ENCODE results near the gene HNRNPM.

HNRNPM gene

GRCh38 chr19:8483165-8483564, 38.4 kb downstream of the HNRNPM start:
- H3K27ac ChIP-seq: no peak overlapping the region
- H2AFZ ChIP-seq (ENCODE audit: low read depth): no peak overlapping the region
- H3K36me3 ChIP-seq (ENCODE audit: insufficient read depth): no peaks in the 10 kb centered on the region; the same call in 1 of the 2 replicates
- peaks cover 47% of the 10 kb centered on the region for H3K79me2 ChIP-seq (ENCODE audit: insufficient read depth, low read depth)
- H4K20me1 ChIP-seq (ENCODE audit: insufficient read depth): peaks cover 5% of the 10 kb centered on the region; the same call in 1 of the 2 replicates
- H3K4me1 ChIP-seq (ENCODE audit: low read depth, poor library complexity, severe bottlenecking): no peaks in the 10 kb centered on the region
- no peak overlapping the region for H3K4me2 ChIP-seq
- H3K27me3 ChIP-seq (ENCODE audit: insufficient read depth, low read depth): no peaks in the 10 kb centered on the region
- H3K9ac ChIP-seq: no peak overlapping the region
- H3K4me3 ChIP-seq (IDR thresholded peaks at IDR 0.05; ENCODE audit: insufficient read depth, low read depth, low read length): no peak overlapping the region
- no peak for TF ChIP-seq CTCF (conservative IDR thresholded peaks at IDR 0.05; ENCODE audit: low read depth, low read length)

- Histone ChIP-seq H3K9ac (no peak overlapping the region), H3K4me1 (ENCODE audit: low read depth, poor library complexity, severe bottlenecking) (no peaks in the 10 kb centered on the region), H3K4me3 (IDR thresholded peaks at IDR 0.05; ENCODE audit: insufficient read depth, low read depth, low read length) (no peak overlapping the region), H4K20me1 (ENCODE audit: insufficient read depth) (peaks cover under 1% of the 10 kb centered on the region; the same call in 1 of the 2 replicates), H3K4me2 (no peak overlapping the region), H3K27me3 (ENCODE audit: insufficient read depth, low read depth) (no peaks in the 10 kb centered on the region), H3K79me2 (ENCODE audit: insufficient read depth, low read depth) (peaks cover 34% of the 10 kb centered on the region), H2AFZ (ENCODE audit: low read depth) (no peak overlapping the region), H3K27ac (no peak overlapping the region), H3K36me3 (ENCODE audit: insufficient read depth) (no peaks in the 10 kb centered on the region; the same call in 1 of the 2 replicates)
- TF ChIP-seq CTCF (conservative IDR thresholded peaks at IDR 0.05; ENCODE audit: low read depth, low read length): no peak
Observed at GRCh38 chr19:8484331-8484894, 39.6 kb downstream of the HNRNPM start.

GRCh38 chr19:8485561-8486371, 41.0 kb downstream of the HNRNPM start:
- no peak overlapping the region for H3K9ac ChIP-seq
- no peak for TF ChIP-seq CTCF (conservative IDR thresholded peaks at IDR 0.05; ENCODE audit: low read depth, low read length)

GRCh38 chr19:8486661-8487136, 41.9 kb downstream of the HNRNPM start:
- no peaks in the 10 kb centered on the region; the same call in 1 of the 2 replicates for H3K36me3 ChIP-seq (ENCODE audit: insufficient read depth)
- peaks cover 16% of the 10 kb centered on the region; the same call in 1 of the 2 replicates for H3K79me2 ChIP-seq (ENCODE audit: insufficient read depth, low read depth)
- H3K4me3 ChIP-seq (IDR thresholded peaks at IDR 0.05; ENCODE audit: insufficient read depth, low read depth, low read length): no peak overlapping the region
- no peak overlapping the region for H3K27ac ChIP-seq
- H4K20me1 ChIP-seq (ENCODE audit: insufficient read depth): no peaks in the 10 kb centered on the region
- no peaks in the 10 kb centered on the region for H3K27me3 ChIP-seq (ENCODE audit: insufficient read depth, low read depth)
- H3K9ac ChIP-seq: no peak overlapping the region
- H3K4me1 ChIP-seq (ENCODE audit: low read depth, poor library complexity, severe bottlenecking): no peaks in the 10 kb centered on the region
- no peak overlapping the region for H2AFZ ChIP-seq (ENCODE audit: low read depth)
- H3K4me2 ChIP-seq: no peak overlapping the region
- no peak for TF ChIP-seq CTCF (conservative IDR thresholded peaks at IDR 0.05; ENCODE audit: low read depth, low read length)

More at GRCh38 chr19:8485561-8486371, 41.0 kb downstream of the HNRNPM start:
- no peak overlapping the region for H2AFZ ChIP-seq (ENCODE audit: low read depth)
- H3K4me2 ChIP-seq: no peak overlapping the region
- no peaks in the 10 kb centered on the region for H3K27me3 ChIP-seq (ENCODE audit: insufficient read depth, low read depth)
- H3K4me3 ChIP-seq (IDR thresholded peaks at IDR 0.05; ENCODE audit: insufficient read depth, low read depth, low read length): no peak overlapping the region
- H3K27ac ChIP-seq: no peak overlapping the region
- peaks cover 26% of the 10 kb centered on the region; the same call in 1 of the 2 replicates for H3K79me2 ChIP-seq (ENCODE audit: insufficient read depth, low read depth)
- no peaks in the 10 kb centered on the region for H3K4me1 ChIP-seq (ENCODE audit: low read depth, poor library complexity, severe bottlenecking)
- H3K36me3 ChIP-seq (ENCODE audit: insufficient read depth): no peaks in the 10 kb centered on the region; the same call in 1 of the 2 replicates
- H4K20me1 ChIP-seq (ENCODE audit: insufficient read depth): no peaks in the 10 kb centered on the region
